ENCODE data around the gene ZSWIM4. TPM values are rescaled to one million over a fixed set of nuclear protein-coding genes. Genes with fewer than 3 reads are reported as not detected.

ZSWIM4 gene
- total and polyA plus RNA-seq, 2 of the 13 experiments (the other 11 are each of a cell fraction or from before 2014, with no cell fraction given) = 0.33 to 0.86 TPM

GRCh38 chr19:13764821-13765394 lies 30.3 kb upstream of the ZSWIM4 start (continued):
- TF ChIP-seq HNF1A (IDR thresholded peaks at IDR 0.05; ENCODE audit: low read depth) (no peak), HNF1A (CRISPR knock-in tag; IDR thresholded peaks at IDR 0.05; ENCODE audit: borderline replicate concordance) (no peak; the same call in 1 of the 2 replicates), ZNF331 (CRISPR knock-in tag; IDR thresholded peaks at IDR 0.05) (no peak), ZNF777 (CRISPR knock-in tag; IDR thresholded peaks at IDR 0.05) (0 out of 2 replicates have a peak, but pooled peaks have one; percentile 34), HOXD1 (CRISPR knock-in tag; IDR thresholded peaks at IDR 0.05) (no peak), ZNF629 (CRISPR knock-in tag; conservative IDR thresholded peaks at IDR 0.05) (peak; percentile 84), TMF1 (CRISPR knock-in tag; IDR thresholded peaks at IDR 0.05; ENCODE audit: low read depth) (peak; percentile 61; the same call in 1 of the 2 replicates), ZNF740 (CRISPR knock-in tag; IDR thresholded peaks at IDR 0.05) (0 out of 2 replicates have a peak, but pooled peaks have one; percentile 29), RCOR2 (CRISPR knock-in tag; IDR thresholded peaks at IDR 0.05) (no peak), SOX6 (IDR thresholded peaks at IDR 0.05) (no peak), SOX6 (CRISPR knock-in tag; IDR thresholded peaks at IDR 0.05) (no peak), HES4 (CRISPR knock-in tag; IDR thresholded peaks at IDR 0.05; ENCODE audit: borderline replicate concordance) (peak; percentile 44; the same call in 1 of the 2 replicates), CREM (IDR thresholded peaks at IDR 0.05) (no peak), CREM (CRISPR knock-in tag; IDR thresholded peaks at IDR 0.05) (no peak), NR1H2 (CRISPR knock-in tag; IDR thresholded peaks at IDR 0.05; ENCODE audit: borderline replicate concordance, low read depth) (no peak), ZNF607 (CRISPR knock-in tag; IDR thresholded peaks at IDR 0.05; ENCODE audit: borderline replicate concordance) (0 out of 2 replicates have a peak, but pooled peaks have one; percentile 19), NR2F1 (CRISPR knock-in tag; IDR thresholded peaks at IDR 0.05) (no peak), SP5 (CRISPR knock-in tag; IDR thresholded peaks at IDR 0.05; ENCODE audit: borderline replicate concordance, low read depth) (no peak), RFXAP (CRISPR knock-in tag; IDR thresholded peaks at IDR 0.05; ENCODE audit: borderline replicate concordance) (peak; percentile 19; the same call in 1 of the 2 replicates), CBX5 (CRISPR knock-in tag; IDR thresholded peaks at IDR 0.05; ENCODE audit: borderline replicate concordance) (no peak), E2F1 (CRISPR knock-in tag; IDR thresholded peaks at IDR 0.05) (0 out of 2 replicates have a peak, but pooled peaks have one; percentile 6), E2F5 (CRISPR knock-in tag; conservative IDR thresholded peaks at IDR 0.05) (0 out of 2 replicates have a peak, but pooled peaks have one; percentile 39), HNRNPLL (IDR thresholded peaks at IDR 0.05; ENCODE audit: low read depth, low read length, poor library complexity, severe bottlenecking) (no peak), SYNCRIP (IDR thresholded peaks at IDR 0.05; ENCODE audit: insufficient read depth, low read depth, low read length) (no peak), ZNF792 (CRISPR knock-in tag; IDR thresholded peaks at IDR 0.05) (0 out of 2 replicates have a peak, but pooled peaks have one; percentile 8), GATAD2A (CRISPR knock-in tag; IDR thresholded peaks at IDR 0.05) (no peak)
